ENCODE results near the gene CCDC90B.
"Not testable (repeated sequence)": the region's sequence is repeated elsewhere in the genome, so short reads cannot be mapped to it uniquely, and the experiment has no call there.

Gene CCDC90B

GRCh38 chr11:83311701-83312100, 25.5 kb upstream of the CCDC90B start:
- H3K4me2 ChIP-seq (ENCODE audit: low read length): no peak overlapping the region
- H4K5ac ChIP-seq (ENCODE audit: low read length): no peak overlapping the region
- H3K27me3 ChIP-seq (ENCODE audit: insufficient read depth, low read length, poor library complexity): no peaks in the 10 kb centered on the region
- H2BK15ac ChIP-seq (replicated peaks; ENCODE audit: low read depth): no peak overlapping the region
- no peak overlapping the region for H2AK5ac ChIP-seq (ENCODE audit: low read length)
- H3K9ac ChIP-seq (ENCODE audit: low read length): no peak overlapping the region
- no peak overlapping the region for H2BK120ac ChIP-seq (ENCODE audit: low read depth, low read length)
- H3K79me2 ChIP-seq (ENCODE audit: control insufficient read depth, insufficient read depth, low read length): no peaks in the 10 kb centered on the region
- H3K56ac ChIP-seq (ENCODE audit: low read length): no peak overlapping the region
- H3K27ac ChIP-seq (ENCODE audit: low read depth, low read length): no peak overlapping the region
- no peak for DNase-seq
- no peaks in the 10 kb centered on the region for H3K36me3 ChIP-seq (ENCODE audit: control insufficient read depth, insufficient read depth, low read length)
- H3K4ac ChIP-seq (ENCODE audit: low read depth, low read length): no peak overlapping the region
- no peak overlapping the region for H3K23ac ChIP-seq (ENCODE audit: low read length)
- no peaks in the 10 kb centered on the region for H3K4me1 ChIP-seq (ENCODE audit: control insufficient read depth, low read depth, low read length)
- no peaks in the 10 kb centered on the region for H3K79me1 ChIP-seq (ENCODE audit: low read length)
- no peak overlapping the region for H2BK5ac ChIP-seq (ENCODE audit: low read length)
- no CpG with 5 or more reads among the region's 2 CpGs for WGBS (ENCODE audit: extremely low coverage, insufficient coverage, low lambda C conversion rate)
- H3K18ac ChIP-seq (ENCODE audit: low read length): no peak overlapping the region
- no peak overlapping the region for H3K4me3 ChIP-seq (ENCODE audit: low read length)
- no peak overlapping the region for H4K8ac ChIP-seq (ENCODE audit: low read depth, low read length)

- Histone ChIP-seq H3K79me1 (ENCODE audit: low read length) (no peaks in the 10 kb centered on the region), H3K18ac (ENCODE audit: low read length) (no peak overlapping the region), H3K56ac (ENCODE audit: low read length) (no peak overlapping the region), H4K8ac (ENCODE audit: low read depth, low read length) (no peak overlapping the region), H3K4me3 (ENCODE audit: low read length) (no peak overlapping the region), H2BK5ac (ENCODE audit: low read length) (no peak overlapping the region), H2BK15ac (replicated peaks; ENCODE audit: low read depth) (no peak overlapping the region), H2AK5ac (ENCODE audit: low read length) (no peak overlapping the region), H3K79me2 (ENCODE audit: control insufficient read depth, insufficient read depth, low read length) (no peaks in the 10 kb centered on the region), H3K36me3 (ENCODE audit: control insufficient read depth, insufficient read depth, low read length) (no peaks in the 10 kb centered on the region), H3K4ac (ENCODE audit: low read depth, low read length) (no peak overlapping the region), H2BK120ac (ENCODE audit: low read depth, low read length) (no peak overlapping the region), H3K9ac (ENCODE audit: low read length) (no peak overlapping the region), H3K4me1 (ENCODE audit: control insufficient read depth, low read depth, low read length) (no peaks in the 10 kb centered on the region), H4K5ac (ENCODE audit: low read length) (no peak overlapping the region), H3K27ac (ENCODE audit: low read depth, low read length) (no peak overlapping the region), H3K4me2 (ENCODE audit: low read length) (no peak overlapping the region), H3K27me3 (ENCODE audit: insufficient read depth, low read length, poor library complexity) (no peaks in the 10 kb centered on the region), H3K23ac (ENCODE audit: low read length) (no peak overlapping the region)
- DNase-seq: no peak
Measured at GRCh38 chr11:83310718-83311117, 24.6 kb upstream of the CCDC90B start.

- H2BK120ac ChIP-seq (ENCODE audit: low read depth, low read length); H2BK15ac ChIP-seq (replicated peaks; ENCODE audit: low read depth); H3K4ac ChIP-seq (ENCODE audit: low read depth, low read length); H3K9ac ChIP-seq (ENCODE audit: low read length); H3K56ac ChIP-seq (ENCODE audit: low read length); DNase-seq; H3K18ac ChIP-seq (ENCODE audit: low read length); H4K5ac ChIP-seq (ENCODE audit: low read length); H3K79me2 ChIP-seq (ENCODE audit: control insufficient read depth, insufficient read depth, low read length); H4K8ac ChIP-seq (ENCODE audit: low read depth, low read length); H3K23ac ChIP-seq (ENCODE audit: low read length); H3K27ac ChIP-seq (ENCODE audit: low read depth, low read length); H3K4me2 ChIP-seq (ENCODE audit: low read length); H2AK5ac ChIP-seq (ENCODE audit: low read length); H3K27me3 ChIP-seq (ENCODE audit: insufficient read depth, low read length, poor library complexity); H3K36me3 ChIP-seq (ENCODE audit: control insufficient read depth, insufficient read depth, low read length); H2BK5ac ChIP-seq (ENCODE audit: low read length); H3K79me1 ChIP-seq (ENCODE audit: low read length); H3K4me3 ChIP-seq (ENCODE audit: low read length); H3K4me1 ChIP-seq (ENCODE audit: control insufficient read depth, low read depth, low read length): not testable (repeated sequence)
- no CpG with 5 or more reads among the region's 1 CpG for WGBS (ENCODE audit: extremely low coverage, insufficient coverage, low lambda C conversion rate)
Measured at GRCh38 chr11:83308536-83308935, 22.4 kb upstream of the CCDC90B start.

- no peaks in the 10 kb centered on the region for H3K27me3 ChIP-seq (ENCODE audit: insufficient read depth, low read length, poor library complexity)
- no peak overlapping the region for H2BK120ac ChIP-seq (ENCODE audit: low read depth, low read length)
- no peak overlapping the region for H2AK5ac ChIP-seq (ENCODE audit: low read length)
- H3K23ac ChIP-seq (ENCODE audit: low read length): no peak overlapping the region
- no peak overlapping the region for H3K18ac ChIP-seq (ENCODE audit: low read length)
- no peak overlapping the region for H4K8ac ChIP-seq (ENCODE audit: low read depth, low read length)
- no peak for DNase-seq
- no peaks in the 10 kb centered on the region for H3K79me1 ChIP-seq (ENCODE audit: low read length)
- no peaks in the 10 kb centered on the region for H3K4me1 ChIP-seq (ENCODE audit: control insufficient read depth, low read depth, low read length)
- no peak overlapping the region for H3K4me2 ChIP-seq (ENCODE audit: low read length)
- H4K5ac ChIP-seq (ENCODE audit: low read length): no peak overlapping the region
- WGBS (ENCODE audit: extremely low coverage, insufficient coverage, low lambda C conversion rate): no CpG with 5 or more reads among the region's 4 CpGs
- H3K9ac ChIP-seq (ENCODE audit: low read length): no peak overlapping the region
- H3K4ac ChIP-seq (ENCODE audit: low read depth, low read length): no peak overlapping the region
- H2BK5ac ChIP-seq (ENCODE audit: low read length): no peak overlapping the region
- no peaks in the 10 kb centered on the region for H3K36me3 ChIP-seq (ENCODE audit: control insufficient read depth, insufficient read depth, low read length)
- no peak overlapping the region for H2BK15ac ChIP-seq (replicated peaks; ENCODE audit: low read depth)
- no peaks in the 10 kb centered on the region for H3K79me2 ChIP-seq (ENCODE audit: control insufficient read depth, insufficient read depth, low read length)
- H3K27ac ChIP-seq (ENCODE audit: low read depth, low read length): no peak overlapping the region
- H3K4me3 ChIP-seq (ENCODE audit: low read length): no peak overlapping the region
- no peak overlapping the region for H3K56ac ChIP-seq (ENCODE audit: low read length)
Measured at GRCh38 chr11:83306200-83307080, 20.3 kb upstream of the CCDC90B start.

GRCh38 chr11:83303316-83303715, 17.1 kb upstream of the CCDC90B start:
- no peak for DNase-seq
- no peak overlapping the region for H2BK15ac ChIP-seq (replicated peaks; ENCODE audit: low read depth)
- H3K27me3 ChIP-seq (ENCODE audit: insufficient read depth, low read length, poor library complexity): no peaks in the 10 kb centered on the region
- no CpG with 5 or more reads among the region's 4 CpGs for WGBS (ENCODE audit: extremely low coverage, insufficient coverage, low lambda C conversion rate)
- H3K4ac ChIP-seq (ENCODE audit: low read depth, low read length): no peak overlapping the region
- no peak overlapping the region for H4K8ac ChIP-seq (ENCODE audit: low read depth, low read length)
- no peak overlapping the region for H3K23ac ChIP-seq (ENCODE audit: low read length)
- H3K4me3 ChIP-seq (ENCODE audit: low read length): no peak overlapping the region
- no peak overlapping the region for H4K5ac ChIP-seq (ENCODE audit: low read length)
- H3K79me2 ChIP-seq (ENCODE audit: control insufficient read depth, insufficient read depth, low read length): no peaks in the 10 kb centered on the region
- H3K79me1 ChIP-seq (ENCODE audit: low read length): no peaks in the 10 kb centered on the region
- H3K56ac ChIP-seq (ENCODE audit: low read length): no peak overlapping the region
- no peak overlapping the region for H3K4me2 ChIP-seq (ENCODE audit: low read length)
- no peak overlapping the region for H3K27ac ChIP-seq (ENCODE audit: low read depth, low read length)
- H3K9ac ChIP-seq (ENCODE audit: low read length): no peak overlapping the region
- H2AK5ac ChIP-seq (ENCODE audit: low read length): no peak overlapping the region
- H2BK120ac ChIP-seq (ENCODE audit: low read depth, low read length): no peak overlapping the region
- H2BK5ac ChIP-seq (ENCODE audit: low read length): no peak overlapping the region
- no peak overlapping the region for H3K18ac ChIP-seq (ENCODE audit: low read length)
- H3K36me3 ChIP-seq (ENCODE audit: control insufficient read depth, insufficient read depth, low read length): no peaks in the 10 kb centered on the region
- no peaks in the 10 kb centered on the region for H3K4me1 ChIP-seq (ENCODE audit: control insufficient read depth, low read depth, low read length)

GRCh38 chr11:83302151-83302550, 16.0 kb upstream of the CCDC90B start:
- H3K23ac ChIP-seq (ENCODE audit: low read length): no peak overlapping the region

More at GRCh38 chr11:83302151-83302550, 16.0 kb upstream of the CCDC90B start:
- no peak overlapping the region for H4K8ac ChIP-seq (ENCODE audit: low read depth, low read length)
- H3K4me2 ChIP-seq (ENCODE audit: low read length): no peak overlapping the region
- DNase-seq: no peak
- H3K79me2 ChIP-seq (ENCODE audit: control insufficient read depth, insufficient read depth, low read length): no peaks in the 10 kb centered on the region
- H3K79me1 ChIP-seq (ENCODE audit: low read length): no peaks in the 10 kb centered on the region
- H3K56ac ChIP-seq (ENCODE audit: low read length): no peak overlapping the region
- no peaks in the 10 kb centered on the region for H3K36me3 ChIP-seq (ENCODE audit: control insufficient read depth, insufficient read depth, low read length)
- no peaks in the 10 kb centered on the region for H3K27me3 ChIP-seq (ENCODE audit: insufficient read depth, low read length, poor library complexity)
- no CpG with 5 or more reads among the region's 3 CpGs for WGBS (ENCODE audit: extremely low coverage, insufficient coverage, low lambda C conversion rate)
- no peak overlapping the region for H2BK120ac ChIP-seq (ENCODE audit: low read depth, low read length)
- no peak overlapping the region for H3K4me3 ChIP-seq (ENCODE audit: low read length)
- no peak overlapping the region for H3K9ac ChIP-seq (ENCODE audit: low read length)
- H2BK5ac ChIP-seq (ENCODE audit: low read length): no peak overlapping the region
- H3K18ac ChIP-seq (ENCODE audit: low read length): no peak overlapping the region
- H2AK5ac ChIP-seq (ENCODE audit: low read length): no peak overlapping the region
- H4K5ac ChIP-seq (ENCODE audit: low read length): no peak overlapping the region
- no peak overlapping the region for H2BK15ac ChIP-seq (replicated peaks; ENCODE audit: low read depth)
- H3K4me1 ChIP-seq (ENCODE audit: control insufficient read depth, low read depth, low read length): no peaks in the 10 kb centered on the region
- H3K27ac ChIP-seq (ENCODE audit: low read depth, low read length): no peak overlapping the region
- H3K4ac ChIP-seq (ENCODE audit: low read depth, low read length): no peak overlapping the region

All from mesendoderm (in vitro differentiated cells).